Measurements from ENCODE around the gene LIPT2.

DNA sequence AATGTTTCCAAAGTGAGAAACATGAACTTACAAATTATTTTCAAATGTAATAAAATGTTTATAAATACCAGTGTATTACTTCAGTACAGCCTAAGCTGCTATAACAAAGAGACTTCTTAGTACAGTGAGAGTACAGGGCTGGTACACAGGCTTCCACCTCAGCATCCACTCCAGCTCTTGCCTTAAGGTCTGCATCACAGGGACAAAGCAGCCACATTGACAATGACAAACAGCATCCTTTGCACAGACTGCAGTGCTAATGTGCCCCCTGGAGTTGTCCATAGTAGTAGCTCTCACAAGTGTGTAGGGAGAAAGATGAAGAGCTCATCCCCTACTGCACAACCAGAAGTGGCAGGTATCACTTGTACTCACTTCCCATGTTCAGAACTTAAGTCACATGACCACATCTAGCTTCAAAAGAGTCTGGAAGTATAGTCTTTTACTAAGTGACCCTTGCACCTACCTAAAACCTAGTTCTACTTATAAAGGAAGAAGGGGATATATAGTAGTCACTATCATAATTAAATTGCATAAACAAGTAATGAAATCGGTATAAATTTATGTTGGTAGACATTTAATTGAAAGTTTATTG is 10.7 kb upstream of the LIPT2 start:
- no peak for TF ChIP-seq CTCF (IDR thresholded peaks at IDR 0.05)
- TF ChIP-seq EP300 (IDR thresholded peaks at IDR 0.05) = no peak
- TF ChIP-seq POLR2A (IDR thresholded peaks at IDR 0.05) = no peak
- no peak for TF ChIP-seq POLR2AphosphoS5 (IDR thresholded peaks at IDR 0.05)
